Smooth muscle cell (in vitro differentiated cells): Measurements from ENCODE around the gene KCTD14. TPM values are rescaled to one million over a fixed set of nuclear protein-coding genes. Genes with fewer than 3 reads are reported as not detected.
A peak's percentile ranks its signal among the peaks of the same experiment; 100 is the strongest.

Source experiments
- DNase-seq: peaks from one replicate; lab custom pipeline; 2025; ENCODE audit not compliant: unreplicated experiment; lab: John Stamatoyannopoulos, UW
- H2AFZ ChIP-seq: fragments of 200-600 bp; sonication (generic); 2 replicates; pipeline ENCODE4 v1.6.0; 2016; ENCODE audit warnings: antibody characterized with exemption, low read depth, mild to moderate bottlenecking
- H3F3A ChIP-seq: fragments of 200-600 bp; sonication (generic); 2 replicates; pipeline ENCODE4 v1.6.0; 2017; ENCODE audit warnings: antibody characterized with exemption, low read depth
- H3K27ac ChIP-seq: fragments of 200-600 bp; sonication (generic); 2 replicates; pipeline ENCODE4 v1.5.1; 2016; ENCODE audit warnings: low read depth, mild to moderate bottlenecking
- H3K27me3 ChIP-seq: fragments of 200-600 bp; sonication (generic); 2 replicates; pipeline ENCODE4 v1.6.1; 2016; ENCODE audit warnings: low read depth, mild to moderate bottlenecking
- H3K36me3 ChIP-seq: fragments of 200-600 bp; sonication (generic); 2 replicates; pipeline ENCODE4 v1.5.1; 2016; ENCODE audit warnings: low read depth
- H3K4me1 ChIP-seq: fragments of 200-600 bp; sonication (generic); 2 replicates; pipeline ENCODE4 v1.5.1; 2016; ENCODE audit warnings: low read depth
- H3K4me2 ChIP-seq: fragments of 200-600 bp; sonication (generic); 2 replicates; pipeline ENCODE4 v1.6.0; 2016; ENCODE audit warnings: mild to moderate bottlenecking
- H3K4me3 ChIP-seq: fragments of 200-600 bp; sonication (generic); 2 replicates; pipeline ENCODE4 v1.5.1; 2016; ENCODE audit warnings: mild to moderate bottlenecking
- H3K79me2 ChIP-seq: fragments of 200-600 bp; sonication (generic); 2 replicates; pipeline ENCODE4 v1.6.0; 2016; ENCODE audit warnings: low read depth, mild to moderate bottlenecking
- H3K9ac ChIP-seq: fragments of 200-600 bp; sonication (generic); 2 replicates; pipeline ENCODE4 v1.6.0; 2016; ENCODE audit warnings: low read depth
- H3K9me3 ChIP-seq: fragments of 200-600 bp; sonication (generic); replicated peaks from 2 replicates; pipeline ENCODE4 v1.5.1; 2016; ENCODE audit warnings: low read depth
- H4K20me1 ChIP-seq: fragments of 200-600 bp; sonication (generic); 2 replicates; pipeline ENCODE4 v1.6.0; 2016; ENCODE audit warnings: low read depth
- WGBS: methylation state at CpG from one replicate; pipeline ENCODE4 v1.1.7; 2016; ENCODE audit warnings: low lambda C conversion rate; 5-methylcytosine and 5-hydroxymethylcytosine counted together
- polyA plus RNA-seq: library from polyadenylated mRNA; unstranded; fragments of >200 nt; fragmentation: Nextera tagmentation; extraction: Ambion mirVana; gene quantifications from 2 replicates; pipeline ENCODE4 v1.2.1, GENCODE V29; 2016
- total RNA-seq: library from RNA; depleted of rRNA; stranded (reverse); fragments of >200 nt; gene quantifications from 2 replicates; pipeline ENCODE4 v1.2.3, GENCODE V29; 2014
- TF ChIP-seq, protein P1 (sequence below): fragments of 200-600 bp; sonication (generic); IDR thresholded peaks from 2 replicates; pipeline ENCODE4 v1.5.1; 2017; ENCODE audit warnings: borderline replicate concordance, mild to moderate bottlenecking, antibody characterized with exemption; ENCODE audit not compliant: insufficient read depth, poor library complexity, severe bottlenecking

KCTD14 gene, protein sequence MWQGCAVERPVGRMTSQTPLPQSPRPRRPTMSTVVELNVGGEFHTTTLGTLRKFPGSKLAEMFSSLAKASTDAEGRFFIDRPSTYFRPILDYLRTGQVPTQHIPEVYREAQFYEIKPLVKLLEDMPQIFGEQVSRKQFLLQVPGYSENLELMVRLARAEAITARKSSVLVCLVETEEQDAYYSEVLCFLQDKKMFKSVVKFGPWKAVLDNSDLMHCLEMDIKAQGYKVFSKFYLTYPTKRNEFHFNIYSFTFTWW
- 0.45 and 1.5 TPM in 2 replicates for total RNA-seq
- 1.7 and 4.6 TPM in 2 replicates for polyA plus RNA-seq

DNA sequence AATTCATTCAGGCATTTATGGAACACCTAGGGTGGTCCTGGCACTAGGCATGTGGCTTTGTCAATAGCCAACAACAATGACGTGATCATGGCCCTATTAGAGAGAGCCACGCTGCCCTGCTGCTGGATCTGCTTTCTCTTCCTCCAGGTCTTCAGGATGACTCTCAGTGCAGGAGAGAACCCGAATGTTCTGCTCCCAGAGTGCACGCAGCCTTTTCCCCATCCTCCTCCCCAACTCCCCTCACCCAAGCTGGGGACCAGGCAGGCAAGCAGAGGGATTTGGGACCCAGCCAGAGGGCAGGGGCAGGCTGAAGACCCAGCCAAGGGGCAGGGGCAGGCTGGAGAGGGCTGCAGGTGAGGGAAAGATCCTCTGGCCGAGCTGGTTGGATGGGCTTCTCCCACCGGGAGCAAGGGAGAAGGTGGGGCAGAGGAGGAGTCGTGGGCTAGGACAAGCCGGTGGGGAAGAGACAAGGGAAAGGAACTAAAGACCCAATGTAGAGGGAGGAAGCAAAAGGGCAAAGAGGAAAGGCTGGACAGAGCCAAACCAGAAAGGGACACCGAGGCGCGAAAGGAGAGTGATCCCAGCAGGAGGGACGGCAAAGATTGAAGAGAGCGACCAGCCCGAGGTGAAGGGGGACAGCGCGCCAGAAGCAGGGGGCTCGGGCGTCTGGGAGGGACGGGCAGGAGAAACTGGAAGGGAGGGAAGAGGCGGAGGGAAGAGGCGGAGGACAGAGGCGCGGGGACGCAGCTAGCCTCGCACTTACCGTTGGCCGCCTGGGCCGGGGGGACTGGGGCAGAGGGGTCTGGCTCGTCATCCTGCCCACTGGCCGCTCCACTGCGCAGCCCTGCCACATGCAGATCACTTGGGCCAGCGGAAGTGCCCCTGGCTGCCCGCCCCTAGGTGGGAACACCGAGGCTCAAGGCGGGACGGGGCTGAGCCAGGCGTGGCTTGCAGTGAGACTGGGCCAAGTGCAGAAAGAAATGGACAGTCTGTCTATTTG, at the start of gene KCTD14:
Gene KCTD14, minus strand, starts transcription at position 880 of the 1,000 bp plus-strand sequence. Its CDS starts 27 bp downstream, at position 853.
- TF ChIP-seq, protein P1, sequence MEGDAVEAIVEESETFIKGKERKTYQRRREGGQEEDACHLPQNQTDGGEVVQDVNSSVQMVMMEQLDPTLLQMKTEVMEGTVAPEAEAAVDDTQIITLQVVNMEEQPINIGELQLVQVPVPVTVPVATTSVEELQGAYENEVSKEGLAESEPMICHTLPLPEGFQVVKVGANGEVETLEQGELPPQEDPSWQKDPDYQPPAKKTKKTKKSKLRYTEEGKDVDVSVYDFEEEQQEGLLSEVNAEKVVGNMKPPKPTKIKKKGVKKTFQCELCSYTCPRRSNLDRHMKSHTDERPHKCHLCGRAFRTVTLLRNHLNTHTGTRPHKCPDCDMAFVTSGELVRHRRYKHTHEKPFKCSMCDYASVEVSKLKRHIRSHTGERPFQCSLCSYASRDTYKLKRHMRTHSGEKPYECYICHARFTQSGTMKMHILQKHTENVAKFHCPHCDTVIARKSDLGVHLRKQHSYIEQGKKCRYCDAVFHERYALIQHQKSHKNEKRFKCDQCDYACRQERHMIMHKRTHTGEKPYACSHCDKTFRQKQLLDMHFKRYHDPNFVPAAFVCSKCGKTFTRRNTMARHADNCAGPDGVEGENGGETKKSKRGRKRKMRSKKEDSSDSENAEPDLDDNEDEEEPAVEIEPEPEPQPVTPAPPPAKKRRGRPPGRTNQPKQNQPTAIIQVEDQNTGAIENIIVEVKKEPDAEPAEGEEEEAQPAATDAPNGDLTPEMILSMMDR = no peak
- no peaks in the 10 kb centered on the region for H3K79me2 ChIP-seq
- peaks cover 5% of the 10 kb centered on the region for H3K4me1 ChIP-seq
- no peaks in the 10 kb centered on the region for H3K27me3 ChIP-seq
- WGBS = 8% methylated on average over 37 of the region's 37 CpGs
- no peaks in the 10 kb centered on the region for H3K36me3 ChIP-seq
- DNase-seq = no peak
- H3K4me2 ChIP-seq = peak within 1 kb of the TSS; percentile 89
- H3K27ac ChIP-seq = no peak within 1 kb of the TSS
- peak within 1 kb of the TSS; percentile 53 for H3K4me3 ChIP-seq
- H3K9ac ChIP-seq = peak within 1 kb of the TSS; percentile 46
- H2AFZ ChIP-seq = peak within 1 kb of the TSS; percentile 69
- no peaks in the 10 kb centered on the region for H3F3A ChIP-seq
- H4K20me1 ChIP-seq = no peaks in the 10 kb centered on the region
- no peaks in the 10 kb centered on the region for H3K9me3 ChIP-seq

DNA sequence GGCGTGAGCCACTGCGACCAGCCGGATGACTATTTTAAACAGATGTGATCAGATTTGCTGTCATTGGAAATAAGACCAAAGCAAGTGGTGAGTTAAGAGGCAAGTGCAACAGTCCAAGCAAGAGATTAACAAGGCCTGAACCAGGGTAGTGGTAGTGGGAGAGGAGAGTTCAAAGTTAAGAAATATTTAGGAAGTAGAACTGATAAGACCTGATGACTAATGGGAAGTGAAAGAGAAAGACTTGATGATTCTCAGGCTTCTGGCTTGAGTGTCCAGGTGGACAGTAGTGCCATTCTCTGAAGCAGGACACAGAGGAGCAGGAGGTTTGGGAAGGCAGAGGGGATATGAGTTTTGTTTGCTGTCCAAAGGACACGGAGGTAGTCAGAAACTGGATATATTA, 49.4 kb upstream of the KCTD14 start:
- Histone ChIP-seq H3K27me3 (no peaks in the 10 kb centered on the region), H4K20me1 (peaks cover 66% of the 10 kb centered on the region), H3K4me2 (no peak overlapping the region), H3K9ac (no peak overlapping the region), H3K9me3 (no peaks in the 10 kb centered on the region), H3K4me3 (no peak overlapping the region), H3K4me1 (no peaks in the 10 kb centered on the region), H2AFZ (no peak overlapping the region), H3K27ac (no peak overlapping the region), H3K36me3 (peaks cover 9% of the 10 kb centered on the region), H3K79me2 (peaks cover 53% of the 10 kb centered on the region), H3F3A (no peaks in the 10 kb centered on the region)
- no peak for DNase-seq
- WGBS = 97% methylated on average over 4 of the region's 4 CpGs
- TF ChIP-seq, protein P1 = no peak

DNA sequence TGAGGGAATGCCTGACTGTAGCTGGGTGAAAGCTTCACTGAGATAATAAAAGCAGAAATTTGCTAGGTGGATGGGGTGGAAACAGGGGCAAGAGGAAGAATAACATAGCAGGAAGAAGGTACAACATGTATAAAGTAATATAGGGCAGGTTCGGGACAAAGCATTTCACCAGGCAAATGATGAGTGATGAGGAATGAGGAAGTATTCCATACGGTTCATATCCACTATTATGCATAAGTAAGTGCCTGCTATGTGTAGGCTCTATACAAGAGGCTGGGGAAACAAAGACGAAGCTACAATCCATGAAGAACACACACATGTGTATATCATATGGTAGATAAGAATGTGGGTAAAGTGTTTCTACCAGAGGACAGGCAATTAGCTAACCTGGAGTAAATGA, 48.6 kb upstream of the KCTD14 start:
- Histone ChIP-seq H3K9me3 (no peaks in the 10 kb centered on the region), H4K20me1 (peaks cover 58% of the 10 kb centered on the region), H2AFZ (no peak overlapping the region), H3K4me1 (no peaks in the 10 kb centered on the region), H3K9ac (no peak overlapping the region), H3F3A (no peaks in the 10 kb centered on the region), H3K27ac (no peak overlapping the region), H3K36me3 (peaks cover 9% of the 10 kb centered on the region), H3K4me2 (no peak overlapping the region), H3K27me3 (no peaks in the 10 kb centered on the region), H3K79me2 (peaks cover 46% of the 10 kb centered on the region), H3K4me3 (no peak overlapping the region)
- 97% methylated on average over 3 of the region's 3 CpGs for WGBS
- DNase-seq = no peak
- TF ChIP-seq, protein P1 = no peak
